HepG2 (cell line): Measurements from ENCODE around the gene LAMB2. TPM values are rescaled to one million over a fixed set of nuclear protein-coding genes. Genes with fewer than 3 reads are reported as not detected.

Source experiments
- HCFC1 ChIP-seq: fragments of 150-350 bp; IDR thresholded peaks from 2 replicates; pipeline ENCODE4 v1.6.1; 2014; ENCODE audit warnings: low read depth, low read length
- HNRNPH1 ChIP-seq: fragments of 200-400 bp; formaldehyde crosslinking; optimal IDR thresholded peaks from 2 replicates; pipeline ENCODE3; 2017; ENCODE audit warnings: mild to moderate bottlenecking, low read depth, low read length
- PHF20 ChIP-seq: sonication (generic); formaldehyde crosslinking; IDR thresholded peaks from 2 replicates; pipeline ENCODE4 v1.5.0; 2020; ENCODE audit warnings: mild to moderate bottlenecking, missing genetic modification reagents
- SKI ChIP-seq: fragments of 450-650 bp; IDR thresholded peaks from one replicate; pipeline ENCODE4 v1.6.1; 2018; ENCODE audit warnings: mild to moderate bottlenecking; ENCODE audit not compliant: partially characterized antibody
- SRSF9 ChIP-seq: fragments of 200-400 bp; formaldehyde crosslinking; IDR thresholded peaks from 2 replicates; pipeline ENCODE4 v1.6.1; 2018; ENCODE audit warnings: borderline replicate concordance, mild to moderate bottlenecking, low read depth, low read length; ENCODE audit not compliant: insufficient read depth, poor library complexity, severe bottlenecking
- U2AF1 ChIP-seq: fragments of 200-400 bp; formaldehyde crosslinking; optimal IDR thresholded peaks from 2 replicates; pipeline ENCODE3; 2017; ENCODE audit warnings: mild to moderate bottlenecking, low read depth, low read length
- ZEB1 ChIP-seq: IDR thresholded peaks from 2 replicates; pipeline ENCODE4 v1.6.1; 2012; ENCODE audit warnings: mild to moderate bottlenecking, low read depth, inconsistent platforms; ENCODE audit not compliant: insufficient replicate concordance
- ZNF282 ChIP-seq: fragments of 450-650 bp; IDR thresholded peaks from 2 replicates; pipeline ENCODE4 v1.6.1; 2018; ENCODE audit not compliant: partially characterized antibody
- ZNF841 ChIP-seq: sonication (generic); formaldehyde crosslinking; IDR thresholded peaks from 2 replicates; pipeline ENCODE4 v1.8.1; 2023; ENCODE audit warnings: missing genetic modification reagents, borderline replicate concordance
- polyA plus RNA-seq, 8 experiments: library from polyadenylated mRNA; depleted of rRNA in 3 of 8; stranded (reverse) in 7 of 8; unstranded in 1 of 8; fragments of >200 nt; fragmentation: Illumina TruSeq in 4 of 8; extraction: Trizol in 4 of 8; gene quantifications; 2 replicates each; pipeline versions ENCODE4 v1.2.1 to v1.2.3, GENCODE V29; 2011 to 2016; ENCODE audit warnings: low read depth in 4 of 8, missing spikeins in 1 of 8, mixed read lengths in 1 of 8; ENCODE audit not compliant: insufficient read depth in 1 of 8
- total RNA-seq, 5 experiments: library from RNA; depleted of rRNA; stranded (reverse); fragments of >200 nt; fragmentation: Illumina TruSeq; extraction: Trizol; gene quantifications; 2 replicates each; pipeline ENCODE4 v1.2.3, GENCODE V29; 2016; ENCODE audit warnings: low read depth in 1 of 5
- TF ChIP-seq, protein P1 (sequence below): sonication (generic); formaldehyde crosslinking; IDR thresholded peaks from 2 replicates; pipeline ENCODE4 v1.4.0; 2020; ENCODE audit warnings: mild to moderate bottlenecking, missing genetic modification reagents
- TF ChIP-seq, protein P2 (sequence below): sonication (generic); IDR thresholded peaks from 2 replicates; pipeline ENCODE4 v1.6.1; 2016; ENCODE audit warnings: low read depth, borderline replicate concordance
- TF ChIP-seq, protein P3 (sequence below): IDR thresholded peaks from 2 replicates; pipeline ENCODE4 v1.6.1; 2016; ENCODE audit warnings: mild to moderate bottlenecking, missing biosample characterization, missing genetic modification reagents
- TF ChIP-seq, protein P4 (sequence below): IDR thresholded peaks from 2 replicates; pipeline ENCODE4 v1.6.1; 2016; ENCODE audit warnings: low read depth, control low read depth
- TF ChIP-seq, protein P5 (sequence below): sonication (generic); formaldehyde crosslinking; IDR thresholded peaks from 2 replicates; pipeline ENCODE4 v1.4.0; 2020; ENCODE audit warnings: mild to moderate bottlenecking, low read depth, missing genetic modification reagents

Gene LAMB2
- total and polyA plus RNA-seq, 2 of the 13 experiments (the other 11 are each of a cell fraction or from before 2014, with no cell fraction given) = 208 to 443 TPM

DNA sequence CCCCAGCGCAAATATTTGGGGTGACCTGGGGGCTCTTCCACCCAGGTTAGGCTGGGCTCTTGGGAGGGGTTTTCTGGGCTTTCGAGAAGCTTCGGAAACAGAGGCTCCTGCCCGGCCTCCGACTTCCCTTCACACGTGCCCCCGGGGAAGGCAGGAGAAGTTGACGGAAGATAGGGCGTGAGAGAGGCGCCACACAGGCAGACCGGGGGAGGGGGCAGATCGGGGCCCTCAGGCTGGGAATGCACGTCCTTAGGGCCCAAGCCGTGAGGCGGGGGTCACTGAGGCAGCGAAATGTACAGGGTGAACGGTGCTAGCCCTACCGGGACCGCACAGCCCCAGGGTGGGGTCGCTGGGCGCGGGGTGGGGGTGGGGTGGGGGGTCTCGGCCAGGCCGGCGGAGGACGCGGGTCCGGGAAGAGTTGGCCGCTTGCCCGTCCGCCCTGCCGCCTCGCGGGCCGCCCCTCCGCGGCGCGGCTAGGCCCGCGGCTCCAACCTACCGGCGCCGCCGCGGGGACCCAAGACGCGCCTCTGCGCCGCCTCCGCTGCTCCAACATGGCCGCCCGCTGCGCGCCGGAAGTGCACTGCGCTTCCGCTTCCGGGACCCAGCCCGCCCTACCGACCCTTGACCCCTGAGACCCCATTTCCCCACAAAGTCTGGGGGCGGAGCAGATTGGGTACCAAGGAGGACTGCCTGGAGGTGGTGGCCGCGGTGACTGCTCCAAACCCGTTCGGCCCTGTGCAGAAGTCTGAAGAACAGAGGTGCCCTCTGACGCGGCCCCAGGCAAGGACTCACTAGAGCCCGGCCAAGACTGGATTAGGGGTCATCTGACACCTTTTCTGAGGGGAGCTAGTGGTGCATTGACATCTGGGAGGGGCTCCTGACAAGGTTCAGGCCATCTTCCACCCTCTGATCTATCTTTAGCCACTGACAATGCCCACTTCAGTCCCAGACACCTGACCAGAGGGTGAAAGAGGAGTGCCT, 33.2 kb upstream of the LAMB2 start, which contains the start of gene CCDC71 (continued):
- TF ChIP-seq, protein P1, sequence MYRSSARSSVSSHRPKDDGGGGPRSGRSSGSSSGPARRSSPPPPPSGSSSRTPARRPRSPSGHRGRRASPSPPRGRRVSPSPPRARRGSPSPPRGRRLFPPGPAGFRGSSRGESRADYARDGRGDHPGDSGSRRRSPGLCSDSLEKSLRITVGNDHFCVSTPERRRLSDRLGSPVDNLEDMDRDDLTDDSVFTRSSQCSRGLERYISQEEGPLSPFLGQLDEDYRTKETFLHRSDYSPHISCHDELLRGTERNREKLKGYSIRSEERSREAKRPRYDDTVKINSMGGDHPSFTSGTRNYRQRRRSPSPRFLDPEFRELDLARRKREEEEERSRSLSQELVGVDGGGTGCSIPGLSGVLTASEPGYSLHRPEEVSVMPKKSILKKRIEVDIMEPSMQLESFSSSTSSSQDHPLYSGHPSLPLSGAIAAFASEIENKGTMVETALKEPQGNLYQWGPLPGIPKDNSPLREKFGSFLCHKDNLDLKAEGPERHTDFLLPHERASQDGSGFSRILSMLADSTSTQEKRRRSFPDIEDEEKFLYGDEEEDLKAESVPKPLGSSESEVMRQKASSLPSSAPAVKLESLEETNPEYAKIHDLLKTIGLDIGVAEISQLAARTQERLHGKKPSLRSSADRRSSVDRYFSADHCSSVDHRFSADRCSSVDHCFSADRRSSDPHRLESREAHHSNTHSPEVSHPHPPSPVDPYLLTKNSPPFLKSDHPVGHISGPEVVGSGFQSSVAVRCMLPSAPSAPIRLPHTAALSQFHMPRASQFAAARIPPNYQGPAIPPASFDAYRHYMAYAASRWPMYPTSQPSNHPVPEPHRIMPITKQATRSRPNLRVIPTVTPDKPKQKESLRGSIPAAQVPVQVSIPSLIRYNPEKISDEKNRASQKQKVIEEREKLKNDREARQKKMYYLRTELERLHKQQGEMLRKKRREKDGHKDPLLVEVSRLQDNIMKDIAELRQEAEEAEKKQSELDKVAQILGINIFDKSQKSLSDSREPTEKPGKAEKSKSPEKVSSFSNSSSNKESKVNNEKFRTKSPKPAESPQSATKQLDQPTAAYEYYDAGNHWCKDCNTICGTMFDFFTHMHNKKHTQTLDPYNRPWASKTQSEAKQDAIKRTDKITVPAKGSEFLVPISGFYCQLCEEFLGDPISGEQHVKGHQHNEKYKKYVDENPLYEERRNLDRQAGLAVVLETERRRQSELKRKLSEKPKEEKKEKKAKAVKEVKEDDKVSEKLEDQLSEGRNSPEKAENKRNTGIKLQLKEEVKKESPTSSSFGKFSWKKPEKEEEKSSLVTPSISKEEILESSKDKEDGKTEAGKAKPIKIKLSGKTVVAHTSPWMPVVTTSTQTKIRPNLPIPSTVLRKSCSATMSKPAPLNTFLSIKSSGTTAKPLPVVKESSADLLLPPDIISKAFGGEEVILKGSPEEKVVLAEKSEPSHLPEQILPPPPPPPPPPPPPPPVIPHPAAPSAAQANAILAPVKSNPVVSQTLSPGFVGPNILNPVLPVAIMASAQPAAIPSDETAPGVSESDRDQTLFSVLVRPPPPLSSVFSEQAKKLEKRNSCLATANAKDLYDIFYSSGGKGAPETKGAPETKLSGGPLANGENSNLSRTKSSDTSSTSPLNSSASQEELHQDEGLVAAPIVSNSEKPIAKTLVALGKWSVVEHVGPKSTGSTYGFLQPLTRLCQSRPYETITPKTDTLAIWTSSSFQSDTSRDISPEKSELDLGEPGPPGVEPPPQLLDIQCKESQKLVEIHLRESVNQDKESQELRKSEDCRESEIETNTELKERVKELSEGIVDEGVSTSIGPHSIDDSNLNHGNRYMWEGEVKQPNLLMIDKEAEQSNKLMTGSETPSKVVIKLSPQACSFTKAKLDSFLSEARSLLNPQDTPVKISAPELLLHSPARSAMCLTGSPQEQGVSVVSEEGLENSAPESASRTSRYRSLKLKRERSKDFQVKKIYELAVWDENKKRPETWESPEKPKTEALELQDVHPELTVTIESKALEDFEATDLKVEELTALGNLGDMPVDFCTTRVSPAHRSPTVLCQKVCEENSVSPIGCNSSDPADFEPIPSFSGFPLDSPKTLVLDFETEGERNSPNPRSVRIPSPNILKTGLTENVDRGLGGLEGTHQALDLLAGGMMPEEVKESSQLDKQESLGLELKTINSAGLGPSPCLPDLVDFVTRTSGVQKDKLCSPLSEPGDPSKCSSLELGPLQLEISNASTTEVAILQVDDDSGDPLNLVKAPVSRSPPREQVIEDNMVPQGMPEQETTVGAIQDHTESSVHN (CRISPR knock-in tag) = no peak
- peak; percentile 94 for TF ChIP-seq PHF20 (CRISPR knock-in tag)
- TF ChIP-seq ZNF282 = no peak
- TF ChIP-seq, protein P2, sequence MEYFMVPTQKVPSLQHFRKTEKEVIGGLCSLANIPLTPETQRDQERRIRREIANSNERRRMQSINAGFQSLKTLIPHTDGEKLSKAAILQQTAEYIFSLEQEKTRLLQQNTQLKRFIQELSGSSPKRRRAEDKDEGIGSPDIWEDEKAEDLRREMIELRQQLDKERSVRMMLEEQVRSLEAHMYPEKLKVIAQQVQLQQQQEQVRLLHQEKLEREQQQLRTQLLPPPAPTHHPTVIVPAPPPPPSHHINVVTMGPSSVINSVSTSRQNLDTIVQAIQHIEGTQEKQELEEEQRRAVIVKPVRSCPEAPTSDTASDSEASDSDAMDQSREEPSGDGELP = no peak
- TF ChIP-seq, protein P3, sequence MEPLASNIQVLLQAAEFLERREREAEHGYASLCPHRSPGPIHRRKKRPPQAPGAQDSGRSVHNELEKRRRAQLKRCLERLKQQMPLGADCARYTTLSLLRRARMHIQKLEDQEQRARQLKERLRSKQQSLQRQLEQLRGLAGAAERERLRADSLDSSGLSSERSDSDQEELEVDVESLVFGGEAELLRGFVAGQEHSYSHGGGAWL (CRISPR knock-in tag) = no peak
- TF ChIP-seq ZEB1 = no peak
- TF ChIP-seq, protein P4, sequence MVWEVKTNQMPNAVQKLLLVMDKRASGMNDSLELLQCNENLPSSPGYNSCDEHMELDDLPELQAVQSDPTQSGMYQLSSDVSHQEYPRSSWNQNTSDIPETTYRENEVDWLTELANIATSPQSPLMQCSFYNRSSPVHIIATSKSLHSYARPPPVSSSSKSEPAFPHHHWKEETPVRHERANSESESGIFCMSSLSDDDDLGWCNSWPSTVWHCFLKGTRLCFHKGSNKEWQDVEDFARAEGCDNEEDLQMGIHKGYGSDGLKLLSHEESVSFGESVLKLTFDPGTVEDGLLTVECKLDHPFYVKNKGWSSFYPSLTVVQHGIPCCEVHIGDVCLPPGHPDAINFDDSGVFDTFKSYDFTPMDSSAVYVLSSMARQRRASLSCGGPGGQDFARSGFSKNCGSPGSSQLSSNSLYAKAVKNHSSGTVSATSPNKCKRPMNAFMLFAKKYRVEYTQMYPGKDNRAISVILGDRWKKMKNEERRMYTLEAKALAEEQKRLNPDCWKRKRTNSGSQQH (CRISPR knock-in tag) = no peak
- no peak for TF ChIP-seq HNRNPH1
- TF ChIP-seq SRSF9 = no peak
- TF ChIP-seq U2AF1 = no peak
- TF ChIP-seq HCFC1 = peak; percentile 46; the same call in 1 of the 2 replicates
- no peak for TF ChIP-seq ZNF841
- TF ChIP-seq, protein P5, sequence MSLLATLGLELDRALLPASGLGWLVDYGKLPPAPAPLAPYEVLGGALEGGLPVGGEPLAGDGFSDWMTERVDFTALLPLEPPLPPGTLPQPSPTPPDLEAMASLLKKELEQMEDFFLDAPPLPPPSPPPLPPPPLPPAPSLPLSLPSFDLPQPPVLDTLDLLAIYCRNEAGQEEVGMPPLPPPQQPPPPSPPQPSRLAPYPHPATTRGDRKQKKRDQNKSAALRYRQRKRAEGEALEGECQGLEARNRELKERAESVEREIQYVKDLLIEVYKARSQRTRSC (CRISPR knock-in tag) = 0 out of 2 replicates have a peak, but pooled peaks have one; percentile 40
- no peak for TF ChIP-seq SKI
